Effector CD8-positive, alpha-beta T cell (primary cell): ENCODE results near the gene OR10X1.

ENCODE experiments used
- DNase-seq: peaks from one replicate; lab custom pipeline; 2025; lab: John Stamatoyannopoulos, UW
- total RNA-seq, 4 experiments: gene quantifications; one replicate each; lab custom pipeline; 2026; lab: John Stamatoyannopoulos, UW

Gene OR10X1, protein sequence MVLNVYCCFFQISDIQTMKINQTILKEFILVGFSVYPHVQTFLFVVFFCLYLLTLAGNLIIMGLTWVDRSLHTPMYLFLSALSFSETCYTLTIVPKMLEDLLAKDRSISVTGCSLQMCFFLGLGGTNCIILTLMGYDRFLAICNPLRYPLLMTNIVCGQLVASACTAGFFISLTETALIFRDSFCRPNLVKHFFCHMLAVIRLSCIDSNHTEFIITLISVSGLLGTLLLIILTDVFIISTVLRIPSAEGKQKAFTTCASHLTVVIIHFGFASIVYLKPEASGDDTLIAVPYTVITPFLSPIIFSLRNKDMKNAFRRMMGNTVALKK
- total RNA-seq = 0 reads per million in 4 experiments

DNA sequence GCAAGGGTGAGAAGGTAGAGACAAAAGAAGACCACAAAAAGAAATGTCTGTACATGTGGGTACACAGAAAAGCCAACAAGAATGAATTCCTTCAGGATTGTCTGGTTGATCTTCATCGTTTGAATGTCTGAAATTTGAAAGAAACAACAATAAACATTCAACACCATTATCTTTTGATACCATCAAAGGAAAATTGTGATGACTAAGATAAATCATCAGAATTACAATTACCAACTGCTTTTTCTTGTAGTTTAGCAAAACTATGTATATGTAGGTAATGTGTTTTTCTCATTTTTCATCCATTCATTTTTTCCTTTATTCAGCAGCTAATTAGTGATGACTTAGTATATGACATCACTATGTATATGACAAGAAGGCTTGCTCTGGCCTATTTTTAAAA, at the start of gene OR10X1:
TSS of gene OR10X1 (minus strand) at position 167 of the 400 bp plus-strand sequence. CDS start at position 167, 0 bp downstream.
- no peak for DNase-seq

DNA sequence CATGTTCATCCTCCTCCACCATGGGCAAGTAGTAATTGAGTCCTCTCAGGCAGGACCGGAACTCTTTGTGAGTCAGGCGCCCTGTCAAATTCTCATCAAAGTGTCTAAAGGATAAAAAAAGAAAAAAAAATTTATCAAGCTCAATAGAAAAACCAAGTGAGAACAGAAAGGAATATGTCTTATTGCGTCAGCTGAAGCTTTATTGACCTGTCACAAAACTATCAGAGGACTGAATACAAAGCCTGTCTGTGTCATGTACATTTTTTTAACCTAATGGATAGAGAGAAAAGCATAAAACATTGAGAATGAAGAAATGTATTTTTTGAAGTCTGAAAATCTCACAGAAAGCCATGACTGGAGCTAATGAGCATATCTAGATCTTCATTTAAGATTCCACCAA, 34.1 kb upstream of the OR10X1 start:
- DNase-seq = no peak

DNA sequence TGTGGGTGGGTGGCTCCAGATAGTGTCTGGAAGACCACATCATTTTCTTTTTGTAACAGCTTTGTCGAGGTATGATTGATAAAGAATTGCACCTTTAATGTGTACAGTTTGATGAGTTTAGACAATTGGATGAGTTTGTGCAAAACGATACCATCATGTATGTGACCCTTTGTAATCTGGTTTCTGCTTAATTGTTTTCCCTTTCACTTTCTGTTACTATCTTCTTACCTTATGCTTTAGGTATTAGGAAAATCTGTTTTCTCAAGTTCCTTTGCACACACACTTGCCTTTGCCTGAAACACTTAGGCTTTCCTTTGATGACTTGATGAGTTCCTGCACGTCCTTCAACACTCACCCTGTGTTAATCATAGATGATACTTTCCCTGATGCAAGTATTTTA, 32.2 kb upstream of the OR10X1 start:
- no peak for DNase-seq

DNA sequence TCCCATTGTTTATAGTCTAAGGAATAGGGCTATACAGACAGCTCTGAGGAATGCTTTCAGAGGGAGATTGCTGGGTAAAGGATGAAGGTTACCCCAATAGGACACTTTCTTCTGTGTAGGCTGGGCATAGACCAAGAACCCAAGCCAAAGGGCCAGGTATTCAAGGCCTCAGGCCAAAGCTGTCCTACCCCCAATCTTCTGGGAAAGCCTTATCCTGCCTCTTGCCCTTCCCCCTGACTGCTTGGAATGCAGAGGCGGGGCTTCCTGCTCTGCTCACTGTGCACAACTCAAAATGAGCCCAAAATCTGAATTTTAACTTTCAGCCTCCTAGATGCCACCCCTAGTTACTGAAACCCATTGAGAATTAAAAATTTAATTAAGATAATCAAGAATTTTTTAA, 27.6 kb upstream of the OR10X1 start:
- no peak for DNase-seq

DNA sequence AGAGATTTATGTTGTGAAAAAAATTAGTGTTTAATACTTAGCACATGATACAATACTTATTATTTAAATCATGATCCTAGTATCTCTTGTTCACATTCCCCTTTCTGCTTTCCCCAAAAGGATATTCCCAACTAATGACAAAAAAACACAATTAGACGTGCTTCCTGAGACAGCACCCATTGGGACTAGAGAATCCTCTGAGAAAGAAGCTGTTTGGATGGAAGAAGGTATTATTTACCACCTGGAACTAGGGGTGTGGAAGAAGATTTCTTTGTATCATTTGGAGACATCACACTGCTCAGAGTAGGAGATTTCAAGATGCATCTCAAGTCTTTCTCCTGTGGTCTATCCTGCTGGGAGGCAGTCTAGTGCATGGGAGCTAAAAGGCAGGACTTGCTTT, 25.3 kb upstream of the OR10X1 start, which contains the start of gene OR10Z1:
TSS of gene OR10Z1 (plus strand) at position 301 of the 400 bp plus-strand sequence. CDS start 1,171 bp downstream, outside the sequence.
- DNase-seq = no peak

DNA sequence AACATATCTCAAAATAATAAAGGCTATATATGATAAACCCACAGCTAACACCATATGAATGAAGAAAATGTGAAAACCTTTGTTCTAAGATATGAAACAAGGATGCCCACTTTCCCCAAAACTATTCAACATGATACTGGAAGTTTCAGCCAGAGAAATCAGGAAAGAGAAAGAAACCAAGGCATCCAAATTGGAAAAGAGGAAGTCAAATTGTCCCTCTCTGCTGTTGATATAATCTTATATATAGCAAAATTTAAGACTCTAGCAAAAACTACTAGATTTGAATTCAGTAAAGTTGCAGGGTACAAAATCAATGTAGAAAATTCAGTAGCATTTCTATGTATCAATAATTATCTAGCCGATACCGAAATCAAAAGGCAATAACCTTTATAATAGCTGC, 21.0 kb upstream of the OR10X1 start:
- no peak for DNase-seq

DNA sequence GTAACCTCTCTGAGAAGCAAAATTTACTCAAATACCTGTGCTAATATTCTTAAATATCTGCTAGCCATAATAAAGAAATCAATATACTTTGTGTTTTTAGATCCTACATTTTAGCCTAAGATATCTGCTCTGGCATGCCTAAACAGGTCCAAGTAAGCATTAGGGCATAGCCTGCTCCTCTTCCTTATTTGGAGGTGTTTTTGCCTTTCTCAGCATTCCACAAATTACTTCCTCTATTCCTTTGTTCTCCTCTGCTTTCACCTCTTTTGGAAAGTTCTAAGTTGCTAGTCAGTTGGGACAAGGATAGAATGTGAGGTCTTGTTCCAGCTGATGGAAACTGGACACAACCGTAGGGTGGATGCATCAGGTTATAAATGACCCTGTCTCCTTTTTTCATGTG, 7.2 kb upstream of the OR10X1 start:
- DNase-seq = no peak

DNA sequence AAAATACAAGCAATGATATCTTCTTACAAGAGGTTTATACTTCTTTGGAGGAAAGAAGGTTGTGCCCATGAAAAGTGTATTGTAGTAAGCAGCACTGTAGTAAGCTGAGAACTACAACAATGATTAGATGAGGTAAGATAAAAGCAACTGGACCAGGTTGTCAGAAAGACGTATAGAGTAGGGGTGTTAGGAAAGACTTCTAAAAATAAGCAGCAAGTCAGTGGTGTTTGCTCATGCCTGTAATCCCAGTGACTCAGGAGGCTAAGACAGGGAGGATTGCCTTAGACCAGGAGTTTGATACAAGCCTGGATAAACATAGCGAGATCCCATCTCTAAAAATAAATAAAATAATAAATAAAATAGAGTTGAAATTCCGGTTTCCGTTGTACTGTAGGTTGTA, 4.3 kb upstream of the OR10X1 start:
- DNase-seq = no peak

DNA sequence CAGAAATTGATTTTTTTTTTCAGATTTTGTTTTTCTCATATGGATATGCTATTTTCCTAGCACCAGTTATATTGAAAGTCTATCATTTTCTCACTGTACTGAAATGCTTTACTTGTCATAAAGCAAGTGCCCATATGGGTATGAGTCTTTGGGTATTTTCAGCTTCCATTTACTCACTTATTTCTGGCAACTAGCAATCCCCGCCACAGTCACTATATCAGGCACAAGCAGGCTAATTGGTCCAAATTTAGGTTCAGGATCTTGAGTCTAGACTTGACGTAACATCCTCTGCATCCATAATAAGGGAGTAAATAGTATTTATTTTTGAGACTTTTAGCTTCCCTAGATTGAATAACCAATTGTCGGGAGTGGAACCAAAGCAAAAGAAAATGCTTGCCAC, 2.1 kb downstream of the OR10X1 start:
- no peak for DNase-seq

DNA sequence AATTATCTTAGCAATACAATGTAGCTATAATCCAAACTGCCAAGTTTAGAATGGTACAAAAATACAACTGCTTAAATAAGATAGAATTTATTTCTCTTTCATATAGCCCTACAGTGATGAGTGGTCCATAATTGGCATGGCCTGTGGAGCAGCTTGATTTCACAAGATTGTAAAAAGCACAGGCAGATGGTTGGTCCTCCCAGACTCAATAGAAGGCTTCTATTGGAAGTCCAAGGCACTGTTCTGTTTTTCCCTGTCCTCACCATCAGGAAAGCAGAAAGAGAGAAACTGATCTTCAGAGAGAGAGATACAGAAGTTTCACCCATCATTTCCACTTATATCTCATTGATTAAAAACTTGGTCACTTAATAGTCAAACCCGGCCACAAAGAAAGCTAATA, 7.5 kb downstream of the OR10X1 start:
- no peak for DNase-seq

DNA sequence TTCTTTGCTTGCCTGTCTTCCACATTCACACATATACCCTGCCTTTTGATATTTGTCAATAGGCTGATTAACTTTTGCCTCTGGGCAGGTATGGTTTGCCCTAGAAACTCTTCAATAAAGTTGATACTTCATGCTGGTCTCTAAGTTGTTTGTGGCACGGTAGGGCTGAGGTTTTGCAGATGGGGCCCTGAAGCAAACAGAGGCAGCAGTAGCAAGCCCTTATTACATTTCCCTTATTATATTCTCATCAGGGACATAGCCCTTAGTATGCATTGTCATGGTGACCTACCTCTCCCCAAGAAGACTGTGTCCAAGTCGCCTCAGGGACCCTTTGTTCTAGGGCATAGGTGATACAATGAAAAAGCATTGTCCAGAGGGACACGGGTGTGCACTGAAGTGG, 9.2 kb downstream of the OR10X1 start, which contains the start of gene OR6P1:
TSS of gene OR6P1 (minus strand) at position 101 of the 400 bp plus-strand sequence. CDS start 6,976 bp downstream, outside the sequence.
- DNase-seq = no peak

DNA sequence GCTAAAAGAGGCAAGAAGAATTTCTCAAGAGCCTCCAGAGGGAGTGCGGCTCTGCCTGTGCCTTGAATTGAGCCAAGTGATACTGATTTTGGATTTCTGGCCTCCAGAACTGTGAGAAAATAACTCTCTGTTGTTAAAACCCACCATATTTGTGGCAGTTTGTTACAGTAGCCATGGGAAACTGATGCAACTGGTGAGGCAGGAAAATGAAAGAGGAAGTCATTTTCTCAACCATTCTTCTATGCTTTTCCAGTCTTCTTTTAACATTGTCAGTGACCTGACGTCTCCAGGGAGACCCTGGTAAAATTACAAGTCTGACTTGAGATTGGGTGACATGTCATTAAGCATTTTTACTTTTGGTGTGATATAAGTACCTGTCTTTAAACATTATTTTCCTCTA, 15.1 kb downstream of the OR10X1 start:
- no peak for DNase-seq

DNA sequence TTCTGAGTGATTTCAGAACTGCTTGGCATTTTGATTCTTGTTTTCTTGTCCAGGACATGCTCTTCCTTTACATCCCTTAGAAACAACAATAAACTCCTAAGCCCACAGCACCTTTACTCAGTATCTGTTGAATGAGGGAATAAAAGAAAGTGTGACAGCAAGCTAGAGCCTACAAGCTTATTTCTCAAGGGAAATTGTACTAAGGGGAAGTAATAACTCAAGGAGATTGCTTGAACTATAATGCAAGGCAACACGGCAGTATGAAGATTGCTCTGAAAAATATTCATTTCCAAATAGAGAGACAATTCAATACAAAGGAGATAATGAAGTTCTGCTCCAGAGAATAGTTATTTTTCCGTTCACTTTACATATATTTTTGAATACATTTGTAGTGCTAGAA, 15.8 kb downstream of the OR10X1 start:
- no peak for DNase-seq

DNA sequence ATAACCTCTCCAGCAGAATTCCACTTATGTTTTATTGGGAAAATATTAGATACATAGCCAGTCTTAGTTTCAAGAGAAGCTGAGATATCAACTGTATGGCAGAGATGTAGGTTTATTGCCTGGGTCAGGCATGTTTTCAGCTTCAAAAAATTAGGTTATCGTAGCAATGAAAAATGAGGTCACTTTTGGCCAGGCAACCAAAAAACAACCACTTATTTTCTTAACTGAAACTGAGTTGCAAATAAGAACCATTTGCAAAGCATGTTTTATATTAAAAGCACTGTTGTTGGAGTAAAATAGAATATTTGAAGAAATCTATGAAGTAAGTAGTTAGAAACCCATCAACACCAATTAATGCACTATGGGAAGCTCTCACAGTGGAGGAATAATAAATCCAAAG, 20.0 kb downstream of the OR10X1 start:
- no peak for DNase-seq

DNA sequence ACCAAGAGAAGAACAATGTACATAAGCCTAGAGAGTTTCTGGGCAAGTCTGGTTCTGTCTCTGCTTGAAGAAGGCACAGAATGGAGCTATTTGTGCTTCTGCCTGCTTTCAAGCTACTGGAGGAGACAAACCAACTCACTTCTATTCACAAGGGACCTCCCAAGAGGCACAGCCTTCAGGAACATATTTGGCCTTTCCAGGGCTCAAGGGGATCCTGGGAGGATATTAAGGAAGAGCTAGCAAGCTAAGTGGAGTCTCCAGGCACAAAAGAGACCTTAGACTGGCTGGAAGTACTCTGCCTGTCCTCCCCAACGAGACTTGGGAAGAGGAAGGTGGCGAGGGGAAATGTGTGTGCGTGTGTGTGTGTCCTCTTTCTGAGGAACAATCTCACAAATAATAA, 25.3 kb downstream of the OR10X1 start, which contains the start of gene OR6Y1:
TSS of gene OR6Y1 (minus strand) at position 54 of the 400 bp plus-strand sequence. CDS start 6,300 bp downstream, outside the sequence.
- no peak for DNase-seq

DNA sequence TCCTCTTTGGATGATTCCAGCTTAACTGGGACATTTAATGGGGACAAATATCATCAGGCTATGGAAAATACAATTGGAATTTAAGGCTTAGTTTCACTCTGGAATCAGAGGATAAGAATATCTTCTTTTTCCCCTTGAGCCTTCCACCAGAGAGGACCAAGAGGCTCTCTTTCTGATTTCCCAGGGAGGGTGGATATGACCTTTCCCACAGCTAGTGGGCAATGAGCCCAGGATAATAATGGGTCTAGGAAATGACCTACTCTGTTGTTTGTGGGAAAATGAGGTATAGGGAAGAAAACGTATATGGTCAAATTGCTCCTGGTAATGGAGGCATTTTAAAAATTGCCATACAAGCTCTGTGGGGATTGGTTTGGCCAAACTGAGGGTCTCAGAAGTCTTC, 27.4 kb downstream of the OR10X1 start:
- no peak for DNase-seq

DNA sequence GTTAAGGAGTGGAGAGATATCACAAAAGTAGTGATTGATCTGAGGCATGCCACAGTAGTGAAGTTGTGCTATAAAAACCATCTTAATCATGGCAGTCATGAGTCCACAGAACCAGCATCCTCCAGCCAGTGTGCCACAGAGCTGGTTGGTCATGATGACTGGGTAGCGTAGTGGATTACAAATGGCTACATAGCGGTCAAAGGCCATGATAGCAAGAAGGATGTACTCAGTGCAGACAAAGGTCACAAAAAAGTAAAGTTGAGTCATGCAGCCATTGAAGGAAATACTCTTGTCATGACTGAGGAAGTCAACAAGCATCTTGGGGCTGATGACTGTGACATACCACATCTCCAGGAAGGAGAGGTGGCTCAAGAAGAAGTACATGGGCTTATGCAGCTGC, 32.2 kb downstream of the OR10X1 start:
- DNase-seq = no peak

DNA sequence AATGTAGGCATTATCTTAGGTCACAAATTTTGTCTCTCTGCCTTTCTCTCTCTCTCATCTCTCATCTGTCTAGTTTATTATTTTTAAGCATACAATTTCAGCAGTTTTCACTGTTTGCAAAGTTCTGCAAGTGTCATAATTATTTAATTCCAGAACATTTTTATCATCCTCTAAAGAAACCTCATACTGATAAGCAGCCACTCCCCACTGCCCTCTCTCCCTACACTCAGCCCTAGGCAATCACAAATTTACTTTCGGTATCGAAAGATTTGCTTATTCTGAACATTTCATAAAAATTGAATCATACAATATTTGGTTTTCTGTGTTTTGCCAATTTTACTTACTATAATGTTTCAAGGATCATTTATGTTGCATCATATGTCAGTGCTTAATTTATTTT, 42.1 kb downstream of the OR10X1 start:
- DNase-seq = no peak

DNA sequence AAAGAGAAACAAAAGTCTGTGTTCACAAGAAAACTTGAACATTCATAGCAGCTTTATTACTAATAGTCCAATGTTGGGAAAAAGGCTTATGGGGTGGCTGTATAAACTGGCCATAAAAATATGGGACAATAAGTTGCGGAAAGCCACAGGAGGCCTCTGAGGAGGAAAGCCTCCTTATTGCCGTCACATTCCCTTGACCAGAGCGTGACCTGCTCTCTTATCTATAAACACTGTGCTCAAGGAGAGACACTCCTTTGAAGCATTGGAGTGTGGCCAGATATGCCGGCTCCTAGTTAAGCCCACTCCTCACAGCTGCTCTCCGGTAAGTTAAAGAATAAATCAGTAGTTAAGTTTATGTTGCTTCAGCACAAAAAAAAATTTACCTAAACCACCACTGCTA, 45.2 kb downstream of the OR10X1 start:
- no peak for DNase-seq
